OCI-LY7 (cell line): ENCODE results near the gene CACNA1H. TPM values are rescaled to one million over a fixed set of nuclear protein-coding genes. Genes with fewer than 3 reads are reported as not detected.

Experiments
- BruUV-seq: library from RNA; stranded (reverse); fragments of 400-500 nt; replicated peaks from 2 replicates; lab custom pipeline; 2021; lab: Mats Ljungman, UMichigan
- CTCF ChIA-PET: fragments of 300-600 bp; sonication (Branson Sonifier 250); formaldehyde crosslinking; loops from one replicate; lab custom pipeline; 2022; ENCODE audit warnings: antibody characterized with exemption; ENCODE audit not compliant: unreplicated experiment; lab: Charles Lee
- POLR2A ChIA-PET: fragments of 300-600 bp; sonication (Branson Sonifier 250); formaldehyde crosslinking; loops from one replicate; lab custom pipeline; 2022; ENCODE audit warnings: antibody characterized with exemption; lab: Charles Lee
- DNase-seq: peaks from one replicate; pipeline ENCODE4 v3.0.0-alpha.2; 2015; ENCODE audit warnings: low spot score
- H2AFZ ChIP-seq: fragments of 200-600 bp; sonication (generic), shearing (Covaris generic); 2 replicates; pipeline ENCODE4 v1.6.1; 2014; ENCODE audit warnings: mild to moderate bottlenecking, antibody characterized with exemption, low read length, moderate library complexity
- H3K27ac ChIP-seq: fragments of 200-600 bp; sonication (generic); 2 replicates; pipeline ENCODE4 v1.5.1; 2014; ENCODE audit warnings: mixed run types, low read depth, mild to moderate bottlenecking, moderate library complexity, low read length, inconsistent platforms; ENCODE audit not compliant: poor library complexity, severe bottlenecking
- H3K36me3 ChIP-seq: fragments of 200-600 bp; sonication (generic); 2 replicates; pipeline ENCODE4 v1.6.1; 2014; ENCODE audit warnings: mild to moderate bottlenecking, antibody characterized with exemption, low read length, moderate library complexity, mixed read lengths; ENCODE audit not compliant: insufficient read depth
- H3K4me1 ChIP-seq: fragments of 200-600 bp; sonication (generic); 2 replicates; pipeline ENCODE4 v1.5.1; 2014; ENCODE audit warnings: mild to moderate bottlenecking, low read length; ENCODE audit not compliant: insufficient read depth, poor library complexity, severe bottlenecking
- H3K4me2 ChIP-seq: fragments of 200-600 bp; sonication (generic); 2 replicates; pipeline ENCODE4 v1.6.1; 2014; ENCODE audit warnings: mild to moderate bottlenecking, low read length
- H3K4me3 ChIP-seq: fragments of 200-600 bp; sonication (generic); 2 replicates; pipeline ENCODE4 v1.5.1; 2014; ENCODE audit warnings: mild to moderate bottlenecking, low read depth, low read length; ENCODE audit not compliant: poor library complexity, severe bottlenecking
- H3K79me2 ChIP-seq: fragments of 200-600 bp; sonication (generic); 2 replicates; pipeline ENCODE4 v1.6.1; 2016; ENCODE audit warnings: low read depth, mild to moderate bottlenecking, low read length, moderate library complexity, mixed read lengths; ENCODE audit not compliant: insufficient read depth
- H3K9me2 ChIP-seq: fragments of 200-600 bp; sonication (generic); 2 replicates; pipeline ENCODE4 v1.6.1; 2016; ENCODE audit warnings: mild to moderate bottlenecking, low read length, mixed read lengths; ENCODE audit not compliant: insufficient read depth
- H3K9me3 ChIP-seq: fragments of 200-600 bp; sonication (generic); 2 replicates; pipeline ENCODE4 v1.6.1; 2014; ENCODE audit warnings: mild to moderate bottlenecking, mixed run types, low read length, mixed read lengths
- H4K20me1 ChIP-seq: fragments of 200-600 bp; sonication (generic); 2 replicates; pipeline ENCODE4 v1.6.1; 2014; ENCODE audit warnings: mild to moderate bottlenecking, antibody characterized with exemption, low read length, moderate library complexity, mixed read lengths; ENCODE audit not compliant: insufficient read depth
- CTCF ChIP-seq: fragments of 200-600 bp; sonication (generic); conservative IDR thresholded peaks from 2 replicates; pipeline ENCODE4 v1.5.1; 2014; ENCODE audit warnings: mild to moderate bottlenecking, antibody characterized with exemption, low read length, moderate library complexity, mixed read lengths
- EZH2phosphoT487 ChIP-seq: fragments of 200-600 bp; sonication (generic); IDR thresholded peaks from 2 replicates; pipeline ENCODE4 v1.6.1; 2018; ENCODE audit warnings: low read depth, borderline replicate concordance, mild to moderate bottlenecking, mixed run types, antibody characterized with exemption, low read length, moderate library complexity, mixed read lengths
- intact Hi-C: fragments of 100-400 bp; cut with micrococcal nuclease; formaldehyde crosslinking; loops from one replicate; pipeline ENCODE4 v1.10.0; 2022; ENCODE audit not compliant: unreplicated experiment
- total RNA-seq, 2 experiments: library from RNA; depleted of rRNA in 1 of 2; stranded (reverse); fragments of >200 nt in 1 of 2; shearing (Covaris generic) in 1 of 2; gene quantifications; 2 replicates each; pipeline ENCODE4 v1.2.3, GENCODE V29; 2014 to 2022

Gene CACNA1H
- total RNA-seq, 2 experiments from 2014 or later = not detected

GRCh38 chr16:1155353-1156054 lies 2.6 kb downstream of the CACNA1H start:
- POLR2A ChIA-PET = no interaction called here
- H3K79me2 ChIP-seq = no peaks in the 10 kb centered on the region
- H3K9me3 ChIP-seq = no peaks in the 10 kb centered on the region
- no peaks in the 10 kb centered on the region for H4K20me1 ChIP-seq
- no TSS peak for BruUV-seq
- H3K36me3 ChIP-seq = no peaks in the 10 kb centered on the region
- no peak for DNase-seq
- no peak overlapping the region for H2AFZ ChIP-seq
- H3K4me1 ChIP-seq = no peaks in the 10 kb centered on the region
- H3K27ac ChIP-seq = no peak overlapping the region
- intact Hi-C loops = no loop called here
- no peak overlapping the region for H3K4me2 ChIP-seq
- CTCF ChIA-PET = no interaction called here
- H3K9me2 ChIP-seq = no peaks in the 10 kb centered on the region
- TF ChIP-seq EZH2phosphoT487 (no peak), CTCF (no peak)
- no peak overlapping the region for H3K4me3 ChIP-seq

- POLR2A ChIA-PET = no interaction called here
- Histone ChIP-seq H4K20me1 (no peaks in the 10 kb centered on the region), H3K27ac (no peak overlapping the region), H2AFZ (no peak overlapping the region), H3K4me3 (no peak overlapping the region), H3K4me2 (no peak overlapping the region), H3K79me2 (no peaks in the 10 kb centered on the region), H3K4me1 (no peaks in the 10 kb centered on the region), H3K9me3 (no peaks in the 10 kb centered on the region), H3K36me3 (no peaks in the 10 kb centered on the region), H3K9me2 (no peaks in the 10 kb centered on the region)
- no TSS peak for BruUV-seq
- no peak for TF ChIP-seq EZH2phosphoT487
- no peak for TF ChIP-seq CTCF
- CTCF ChIA-PET = no interaction called here
- no peak for DNase-seq
- intact Hi-C loops = no loop called here
These were observed 3.4 kb downstream of the CACNA1H start for GRCh38 chr16:1156055-1156982.
